T-helper 9 cell (primary cell): ENCODE results near the gene HMGXB3.

Source experiments
- DNase-seq: peaks from one replicate; pipeline ENCODE4 v3.0.0-alpha.2; 2020

Gene HMGXB3

DNA sequence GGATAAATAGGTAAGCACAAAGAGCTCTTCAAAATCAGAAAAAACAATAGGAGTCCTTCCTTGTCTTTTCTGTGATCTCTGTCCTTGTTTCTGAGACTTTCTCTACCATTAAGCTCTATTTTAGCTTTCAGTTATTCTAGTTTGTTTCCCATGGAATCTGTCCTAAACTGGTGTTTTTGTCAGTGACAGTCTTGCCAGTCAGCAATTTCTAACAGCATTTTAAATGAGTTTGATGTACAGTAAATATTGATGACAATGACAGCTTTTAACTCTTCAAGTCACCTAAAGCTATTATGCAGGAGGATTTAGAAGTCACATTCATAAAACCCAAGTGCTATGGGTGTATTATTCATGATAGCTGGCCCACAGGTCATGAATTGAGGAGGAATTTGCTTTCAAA is 18.0 kb upstream of the HMGXB3 start:
- no peak for DNase-seq

- DNase-seq, result no peak
These were observed 12.4 kb upstream of the HMGXB3 start for GRCh38 chr5:149988126-149988525.

DNA sequence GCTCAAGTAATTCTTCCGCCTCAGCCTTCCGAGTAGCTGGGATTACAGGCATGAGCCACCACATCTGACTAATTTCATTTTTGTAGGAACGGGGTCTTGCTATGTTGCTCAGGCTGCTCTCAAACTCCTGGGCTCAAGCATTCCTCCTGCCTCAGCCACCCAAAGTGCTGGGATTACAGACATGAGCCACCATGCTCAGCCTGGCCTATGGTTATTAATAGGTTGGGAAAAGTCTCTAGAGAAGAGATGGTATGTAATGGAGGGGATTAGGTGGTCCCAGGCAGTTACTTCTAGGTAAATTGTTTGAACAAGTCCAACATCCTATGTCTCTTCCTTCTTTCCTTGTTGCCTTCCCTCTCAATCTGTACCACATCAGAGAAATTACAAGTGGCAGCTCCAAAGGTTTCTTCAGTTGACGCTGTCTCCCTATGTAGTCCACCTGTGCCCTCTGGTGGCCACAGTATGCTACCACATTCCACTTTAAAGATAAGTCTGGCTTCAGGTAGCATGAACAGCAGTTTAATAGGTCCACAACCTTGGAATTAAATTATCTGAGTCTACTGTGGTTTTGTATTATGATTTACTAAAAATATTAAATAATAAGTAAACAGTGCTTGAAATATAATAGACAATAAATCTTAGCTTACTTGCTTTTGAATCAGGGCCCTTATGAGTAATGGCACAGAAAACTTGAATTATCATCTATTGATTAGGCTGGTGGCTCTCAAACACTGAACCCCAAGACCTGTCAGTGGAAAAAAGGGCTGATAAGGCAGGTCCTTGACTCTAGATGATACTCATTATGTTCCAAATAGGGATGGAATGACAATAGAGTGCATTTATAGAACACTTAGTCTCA is 9.8 kb upstream of the HMGXB3 start:
- DNase-seq, result peak; percentile 53

DNA sequence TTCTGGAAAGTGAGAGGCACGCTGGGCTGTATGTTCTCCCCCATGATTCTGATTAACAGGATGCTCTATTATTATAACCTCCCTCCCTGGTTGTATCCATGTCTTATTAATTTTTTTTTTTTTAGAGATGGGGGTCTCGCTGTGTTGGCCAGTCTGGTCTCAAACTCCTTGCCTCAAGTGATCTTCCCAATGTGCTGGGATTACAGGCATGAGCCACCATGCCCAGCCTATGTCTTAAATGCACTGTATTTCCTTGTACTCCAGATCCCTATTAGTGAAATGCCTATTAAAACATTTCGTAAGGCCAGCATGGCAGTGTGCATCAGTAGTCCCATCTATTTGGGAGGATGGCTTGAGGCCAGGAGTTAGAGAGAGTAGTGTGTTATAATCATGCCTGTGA is 7.1 kb upstream of the HMGXB3 start:
- no peak for DNase-seq

DNA sequence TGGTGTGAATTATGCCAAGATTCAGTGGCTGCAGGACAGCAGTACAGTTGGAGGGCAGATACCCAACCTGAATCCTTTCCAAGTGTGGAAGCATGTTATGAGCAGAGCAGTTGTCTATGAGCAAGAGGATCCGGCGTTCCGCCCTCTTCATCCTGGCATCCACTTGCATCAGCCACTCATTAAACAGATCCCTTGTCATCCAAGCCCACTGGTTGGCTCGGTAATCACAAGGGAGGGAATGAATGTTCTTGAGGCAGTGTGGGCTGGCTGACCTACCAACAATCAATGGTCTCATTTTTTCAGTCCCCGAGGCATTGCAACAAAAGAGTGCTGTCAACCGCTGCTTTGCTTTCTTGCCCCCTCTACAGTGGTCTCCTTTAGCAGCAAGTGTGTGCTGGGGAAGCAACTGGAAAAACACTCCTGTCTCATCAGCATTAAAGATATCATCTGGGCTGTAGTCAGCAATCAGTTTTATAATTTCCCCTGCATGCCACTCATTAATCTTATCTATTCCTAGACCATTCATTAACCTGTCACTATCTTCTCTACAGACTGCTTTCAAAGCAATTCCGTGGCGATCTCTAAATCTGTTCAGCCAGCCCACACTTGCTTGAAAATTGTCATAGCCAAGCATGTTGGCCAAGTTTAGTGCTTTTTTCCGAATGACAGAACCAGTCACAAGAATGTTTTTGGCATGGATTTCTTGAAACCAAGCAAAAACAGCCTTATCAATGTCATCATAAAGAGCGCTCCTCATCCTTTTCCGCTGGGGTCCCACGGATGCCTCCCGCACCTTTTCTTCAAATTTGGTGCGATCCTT is 4.9 kb upstream of the HMGXB3 start:
- no peak for DNase-seq

DNA sequence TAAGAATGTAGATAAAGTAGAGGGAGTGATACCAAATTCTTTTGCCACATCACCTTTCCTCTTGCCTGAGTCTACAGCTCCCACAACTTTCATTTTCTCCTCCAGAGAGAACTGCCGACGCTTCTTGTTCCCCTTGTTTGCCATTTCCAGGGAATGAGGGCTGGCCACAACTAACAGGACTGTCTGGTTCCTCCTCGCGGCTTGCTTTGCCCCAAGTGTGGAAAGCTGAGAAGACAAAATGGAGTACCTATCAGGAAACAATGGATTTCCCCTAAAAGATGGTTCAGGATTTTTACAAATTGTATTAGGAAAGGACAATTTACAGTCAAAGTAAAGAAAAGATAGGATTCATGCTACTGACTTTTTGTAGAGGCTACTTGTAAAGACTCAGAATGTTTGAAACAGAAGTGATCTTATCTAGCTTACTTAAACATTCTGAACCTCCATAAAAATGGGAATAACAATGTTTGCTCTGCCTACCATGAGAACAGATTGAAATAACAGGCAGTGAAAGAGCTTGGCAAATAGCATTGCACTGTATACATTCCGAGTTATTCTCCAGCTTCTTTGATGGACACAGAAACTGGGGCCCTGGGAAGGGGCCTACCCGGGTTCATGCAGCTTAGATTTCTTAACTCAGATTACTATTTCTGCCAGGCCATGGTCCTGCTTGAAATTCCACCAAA is 4.2 kb upstream of the HMGXB3 start:
- DNase-seq, result no peak

- DNase-seq, result no peak
These were observed 2.3 kb upstream of the HMGXB3 start for GRCh38 chr5:149998281-149998680.

GRCh38 chr5:149999359-149999758 is 1.2 kb upstream of the HMGXB3 start:
- no peak for DNase-seq

GRCh38 chr5:149999866-150000255 is 678 bp upstream of the HMGXB3 start:
- DNase-seq, result no peak

DNA sequence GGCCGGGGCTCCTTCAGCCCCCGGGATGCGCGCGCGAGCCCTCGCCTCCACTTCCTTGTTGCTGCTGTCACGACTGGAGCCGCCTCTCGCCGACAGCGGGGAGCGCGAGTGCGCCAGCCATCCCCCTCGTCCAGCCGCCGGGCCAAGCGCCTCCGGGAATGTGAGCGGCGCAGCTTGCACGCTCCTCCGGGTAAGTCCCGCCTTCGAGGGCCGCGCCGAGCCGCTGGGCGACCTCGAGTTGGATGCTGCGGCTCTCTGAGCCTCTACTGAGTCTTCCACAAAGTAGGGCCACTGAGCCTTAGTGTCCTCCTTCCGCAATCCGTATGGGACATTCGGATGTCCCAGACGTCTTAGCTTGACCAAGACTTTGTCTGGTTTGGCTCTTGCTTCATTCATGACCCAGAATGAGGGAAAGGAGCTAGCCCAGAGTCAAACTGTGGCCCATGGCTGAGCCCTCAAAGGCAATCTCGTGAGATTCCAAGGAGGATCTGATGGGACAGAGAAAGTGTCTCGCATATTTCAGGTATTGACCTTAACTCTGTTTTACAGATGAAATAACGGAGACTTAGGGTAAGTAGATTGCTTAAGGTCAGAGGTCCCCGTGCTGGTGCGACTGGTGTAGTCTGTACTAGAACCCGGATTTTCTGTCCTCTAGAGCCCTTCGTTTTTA is 586 bp downstream of the HMGXB3 start:
- peak; percentile 34 for DNase-seq

GRCh38 chr5:150001660-150002486 is 1.3 kb downstream of the HMGXB3 start:
- DNase-seq, result peak; percentile 34

DNA sequence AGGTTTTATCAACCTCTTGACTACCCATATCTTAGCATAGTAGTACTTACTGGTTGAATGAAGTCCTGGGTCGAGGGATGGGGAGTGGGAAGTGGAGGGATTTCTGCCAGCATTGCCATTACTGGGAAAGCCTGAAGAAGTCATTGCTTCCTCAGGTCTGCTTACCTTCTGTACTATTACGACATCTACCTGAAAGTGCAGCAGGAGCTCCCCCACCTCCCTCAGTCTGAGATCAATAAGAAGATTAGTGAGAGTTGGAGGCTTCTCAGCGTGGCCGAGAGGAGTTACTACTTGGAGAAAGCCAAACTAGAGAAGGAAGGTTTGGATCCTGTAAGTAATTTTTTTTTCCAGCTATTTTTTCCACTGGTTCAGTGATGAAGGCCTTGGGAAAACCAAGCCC is 5.8 kb downstream of the HMGXB3 start:
- no peak for DNase-seq

DNA sequence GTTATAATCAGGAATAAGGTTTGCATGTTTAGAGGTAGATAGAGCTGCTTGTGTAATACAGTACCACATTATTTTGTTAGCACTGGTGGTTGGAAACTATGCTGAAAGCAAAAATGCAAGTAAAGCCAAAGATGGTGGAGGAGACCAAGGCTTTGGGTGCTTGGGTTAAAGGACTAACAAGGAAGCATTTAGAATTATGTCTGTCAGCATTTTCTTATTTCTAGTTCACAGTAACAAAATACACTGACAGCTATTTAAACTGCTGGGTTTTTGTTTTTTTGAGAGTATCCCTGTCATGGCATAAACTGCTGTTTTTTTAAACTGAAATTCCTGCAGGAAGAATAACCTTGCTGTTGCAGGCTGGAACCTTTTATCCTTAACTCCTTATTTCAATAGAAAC is 6.5 kb downstream of the HMGXB3 start:
- DNase-seq, result no peak

GRCh38 chr5:150009671-150010387 is 9.3 kb downstream of the HMGXB3 start:
- no peak for DNase-seq

- DNase-seq, result no peak
These were observed 13.4 kb downstream of the HMGXB3 start for GRCh38 chr5:150013931-150014330.

DNA sequence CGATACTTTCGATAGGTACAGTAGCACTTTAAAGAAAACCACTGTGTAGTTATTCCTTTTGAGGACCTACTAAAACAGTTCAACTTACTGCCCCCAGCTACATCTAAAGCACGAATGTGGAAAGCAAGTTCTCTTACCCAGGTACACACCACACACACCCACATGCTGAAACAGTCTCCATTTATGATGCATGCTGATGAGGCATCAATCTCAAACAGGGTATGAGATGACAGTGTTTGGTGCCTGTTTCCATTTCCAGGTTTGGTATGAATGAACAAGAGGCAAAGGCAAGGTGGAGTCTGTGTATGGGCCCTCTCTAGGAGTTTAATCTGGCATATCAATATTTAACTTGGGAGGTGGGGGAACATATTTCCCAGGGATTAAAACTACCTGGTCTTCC is 13.9 kb downstream of the HMGXB3 start:
- no peak for DNase-seq

DNA sequence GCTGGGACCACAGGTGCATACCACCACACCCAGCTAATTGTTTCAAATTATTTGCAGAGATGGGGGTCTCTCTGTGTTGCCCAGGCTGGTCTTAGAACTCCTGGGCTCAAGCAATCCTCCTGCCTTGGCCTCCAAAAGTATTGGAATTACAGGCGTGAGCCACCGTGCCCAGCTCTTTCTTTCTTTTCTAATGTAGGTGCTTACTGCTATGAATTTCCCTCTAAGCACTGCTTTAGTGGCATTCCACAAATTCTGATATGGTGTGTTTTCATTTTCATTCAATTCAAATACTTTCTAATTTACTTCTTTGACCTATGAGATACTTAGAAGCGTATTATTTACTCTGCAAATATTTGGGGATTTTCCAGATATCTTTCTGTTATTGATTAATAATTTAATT is 14.9 kb downstream of the HMGXB3 start:
- no peak for DNase-seq

DNA sequence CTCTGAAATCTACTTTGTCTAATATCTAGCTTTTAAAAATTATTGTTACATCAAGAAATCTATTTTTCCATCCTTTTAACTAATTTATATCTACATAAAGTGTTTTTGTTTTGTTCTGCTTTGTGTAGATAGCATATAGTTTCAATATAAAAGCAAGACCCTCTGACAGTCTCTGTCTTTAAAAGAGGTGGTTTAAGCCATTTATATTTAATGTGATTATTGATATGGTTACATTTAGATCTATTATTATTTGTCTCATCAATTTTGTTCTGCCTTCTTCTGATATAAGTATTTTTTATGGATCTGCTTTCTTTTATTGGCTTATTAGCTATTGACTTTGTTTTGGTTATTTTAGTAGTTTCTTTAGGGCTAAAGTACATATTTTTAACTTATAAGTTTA is 16.0 kb downstream of the HMGXB3 start:
- no peak for DNase-seq

DNA sequence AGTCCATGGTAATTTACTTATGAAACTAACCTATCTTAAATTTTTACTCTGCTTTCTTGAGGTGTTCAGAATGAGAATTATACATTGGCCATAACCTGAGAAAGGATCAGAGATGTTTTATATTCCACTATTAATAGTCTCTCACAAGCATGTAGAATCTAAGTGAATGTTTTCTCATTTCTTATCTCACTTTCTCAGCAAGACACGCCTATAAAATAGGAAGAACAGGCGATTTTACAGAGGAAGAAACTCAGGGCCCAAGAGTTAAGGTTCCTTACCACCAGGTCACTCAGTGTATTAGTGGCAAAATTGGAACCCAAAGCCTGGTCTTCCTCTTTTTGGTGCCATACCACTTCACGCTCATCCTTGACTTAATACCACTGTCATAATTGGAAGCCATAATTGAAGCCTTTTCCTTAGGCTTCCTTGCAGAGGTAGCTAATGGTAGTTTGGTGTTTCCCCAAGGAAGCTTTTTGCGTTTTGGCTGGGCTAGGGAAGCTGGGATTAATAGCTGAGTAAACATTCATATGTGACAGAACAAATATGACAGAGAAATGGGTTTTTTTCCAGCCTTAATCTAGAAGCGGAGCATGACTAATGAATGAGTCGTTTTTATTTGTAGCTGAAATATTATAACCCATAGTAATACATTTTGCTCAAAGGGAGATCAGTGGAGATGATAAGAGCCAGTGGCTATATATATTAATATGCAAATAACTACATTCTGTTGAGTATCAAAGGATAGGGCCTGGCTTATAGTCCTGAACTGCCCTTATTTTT is 16.9 kb downstream of the HMGXB3 start:
- DNase-seq, result no peak

GRCh38 chr5:150020249-150020648 is 19.7 kb downstream of the HMGXB3 start:
- no peak for DNase-seq
